Naive thymus-derived CD8-positive, alpha-beta T cell (primary cell): ENCODE results near the gene OR6M1. TPM values are rescaled to one million over a fixed set of nuclear protein-coding genes. Genes with fewer than 3 reads are reported as not detected.

Experiments used
- ATAC-seq, 2 donors: fragments of 150-1000 bp; cut with Tn5 transposase in 1 of 2; sonication (Bioruptor Pico), chemical (Tn5 transposase) in 1 of 2; 1 replicate in 1 of 2; 2 replicates in 1 of 2; pipeline ENCODE4 v1.10.0; 2021; ENCODE audit warnings: mild to moderate bottlenecking in 2 of 2, moderate library complexity in 2 of 2
- POLR2A ChIA-PET: fragments of 350-600 bp; sonication (Branson Sonifier 250); formaldehyde crosslinking; loops from one replicate; lab custom pipeline; 2021; ENCODE audit warnings: antibody characterized with exemption; lab: Charles Lee
- DNase-seq, 10 donors: peaks; one replicate each; pipeline versions ENCODE4 v3.0.0 to v3.0.0-alpha.2; 2020 to 2022
- H3K27ac Mint-ChIP-seq, 10 donors: one replicate each; pipeline ENCODE4 v1.8.0; 2020 to 2022; ENCODE audit warnings: mild to moderate bottlenecking in 10 of 10, mixed read lengths in 10 of 10, moderate library complexity in 4 of 10, inconsistent platforms in 1 of 10
- H3K27me3 Mint-ChIP-seq, 5 donors: one replicate each; pipeline ENCODE4 v1.8.0; 2021 to 2022; ENCODE audit warnings: mixed read lengths in 5 of 5
- H3K36me3 Mint-ChIP-seq, 3 donors: one replicate each; pipeline ENCODE4 v1.8.0; 2020 to 2022; ENCODE audit warnings: mixed read lengths in 3 of 3, mild to moderate bottlenecking in 2 of 3, inconsistent platforms in 1 of 3
- H3K4me1 Mint-ChIP-seq, 4 donors: one replicate each; pipeline ENCODE4 v1.8.0; 2021 to 2022; ENCODE audit warnings: mixed read lengths in 4 of 4
- H3K4me3 Mint-ChIP-seq, 10 donors: one replicate each; pipeline ENCODE4 v1.8.0; 2020 to 2022; ENCODE audit warnings: mild to moderate bottlenecking in 10 of 10, mixed read lengths in 10 of 10, moderate library complexity in 6 of 10, inconsistent platforms in 1 of 10
- H3K9me3 Mint-ChIP-seq, 9 donors: one replicate each; pipeline ENCODE4 v1.8.0; 2020 to 2022; ENCODE audit warnings: mixed read lengths in 9 of 9, mild to moderate bottlenecking in 3 of 9, inconsistent platforms in 1 of 9, moderate library complexity in 1 of 9
- polyA plus RNA-seq, 3 donors: library from polyadenylated mRNA; unstranded; fragments of 300-500 nt; fragmentation: Illumina TruSeq; gene quantifications; one replicate each; pipeline ENCODE4 v1.2.3, GENCODE V29; 2021
- total RNA-seq, 8 experiments: library from RNA in 2 of 8; stranded (reverse) in 2 of 8; gene quantifications; one replicate each; pipeline ENCODE4 v1.2.3 and lab custom pipeline; 2021 to 2026

The OR6M1 gene
- total and polyA plus RNA-seq, 5 experiments from 2014 or later = not detected

DNA sequence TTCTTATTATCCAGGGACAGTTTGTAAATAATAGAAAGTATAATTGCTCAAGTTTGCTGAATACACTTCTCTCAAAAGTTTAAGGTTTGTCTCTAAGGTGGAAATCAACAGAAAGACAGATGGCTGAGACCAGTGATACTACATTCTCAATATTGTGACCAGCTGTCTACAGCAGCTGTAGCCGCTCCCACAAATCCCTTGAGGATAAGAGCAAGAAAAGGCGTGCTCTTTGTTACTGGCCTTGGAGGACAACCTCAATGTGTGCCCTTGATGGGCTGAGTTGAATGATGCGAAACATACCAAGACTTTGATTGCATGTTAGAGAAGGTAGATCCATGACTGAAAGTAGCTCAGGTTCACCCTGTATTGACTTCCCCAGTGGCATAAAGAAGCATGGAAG lies 6.1 kb downstream of the OR6M1 start:
- Mint-ChIP-seq H3K4me1 (no peaks in the 10 kb centered on the region), H3K4me3 (no peak overlapping the region), H3K36me3 (no peaks in the 10 kb centered on the region), H3K27ac (no peak overlapping the region), H3K27me3 (peaks cover 0 to 17% (median 0%) of the 10 kb centered on the region in 5 donors), H3K9me3 (no peaks in the 10 kb centered on the region)
- ATAC-seq = no peak
- no peak for DNase-seq
- POLR2A ChIA-PET = no interaction called here

DNA sequence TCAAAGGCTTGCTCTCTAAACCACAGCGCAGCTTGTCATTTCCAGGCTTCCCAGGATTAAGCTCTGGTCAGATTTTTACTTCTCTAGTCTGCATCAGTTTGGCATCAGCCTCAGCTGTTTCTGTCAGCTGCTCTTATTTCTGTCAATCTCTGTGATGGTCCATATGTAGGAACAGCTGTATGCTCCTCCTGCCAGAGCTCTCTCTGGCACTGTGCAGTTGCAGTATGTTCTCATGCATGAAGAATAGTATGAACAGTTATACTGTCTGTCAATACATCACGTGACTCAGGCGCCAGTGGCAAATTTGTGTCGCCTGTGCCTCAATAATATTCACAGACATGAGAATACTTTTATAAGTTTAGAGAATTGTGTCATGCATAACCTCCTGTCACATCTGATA lies 6.7 kb downstream of the OR6M1 start:
- POLR2A ChIA-PET = no interaction called here
- Mint-ChIP-seq H3K9me3 (no peaks in the 10 kb centered on the region), H3K4me3 (no peak overlapping the region), H3K4me1 (no peaks in the 10 kb centered on the region), H3K36me3 (no peaks in the 10 kb centered on the region), H3K27ac (no peak overlapping the region), H3K27me3 (peaks cover 0 to 12% (median 0%) of the 10 kb centered on the region in 5 donors)
- no peak for DNase-seq
- no peak for ATAC-seq

DNA sequence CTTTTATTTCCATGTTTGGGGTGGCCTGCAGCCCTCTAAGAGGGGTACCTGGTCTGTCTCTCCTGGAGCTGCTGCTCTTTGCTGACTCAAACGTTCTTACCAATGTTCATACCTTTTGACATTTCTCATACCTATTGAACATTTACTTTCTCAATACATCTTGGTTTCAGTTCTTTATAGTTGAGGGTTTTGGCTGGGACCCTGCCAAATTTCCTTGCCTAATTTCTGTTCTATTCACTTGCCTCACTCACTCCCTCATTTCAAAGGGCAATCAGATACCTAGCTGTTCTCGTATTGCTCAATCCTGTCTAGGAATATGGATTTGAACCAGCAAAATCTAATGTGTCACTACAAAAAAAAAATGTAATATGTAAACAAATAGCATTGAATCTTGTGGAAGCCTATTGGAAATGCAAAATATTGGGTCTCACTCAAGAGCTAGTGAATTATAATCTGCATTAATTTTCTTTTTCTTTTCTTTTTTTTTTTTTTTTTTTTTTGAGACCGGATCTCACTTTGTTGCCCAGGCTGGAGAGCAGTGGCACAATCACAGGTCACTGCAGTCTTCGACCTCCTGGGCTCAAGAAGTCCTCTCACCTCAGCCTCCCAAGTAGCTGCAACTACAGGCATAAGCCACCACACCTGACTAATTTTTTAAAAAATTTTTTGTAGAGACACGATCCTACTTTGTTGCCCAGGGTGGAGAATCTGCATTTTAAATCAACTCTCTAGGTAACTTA lies 7.5 kb downstream of the OR6M1 start:
- POLR2A ChIA-PET = no interaction called here
- no peak overlapping the region for H3K4me3 Mint-ChIP-seq
- H3K36me3 Mint-ChIP-seq = no peaks in the 10 kb centered on the region
- DNase-seq (no peak), ATAC-seq (no peak)
- no peak overlapping the region for H3K27ac Mint-ChIP-seq
- no peaks in the 10 kb centered on the region for H3K9me3 Mint-ChIP-seq
- H3K4me1 Mint-ChIP-seq = no peaks in the 10 kb centered on the region
- H3K27me3 Mint-ChIP-seq = peaks cover 0 to 7% (median 0%) of the 10 kb centered on the region in 5 donors

DNA sequence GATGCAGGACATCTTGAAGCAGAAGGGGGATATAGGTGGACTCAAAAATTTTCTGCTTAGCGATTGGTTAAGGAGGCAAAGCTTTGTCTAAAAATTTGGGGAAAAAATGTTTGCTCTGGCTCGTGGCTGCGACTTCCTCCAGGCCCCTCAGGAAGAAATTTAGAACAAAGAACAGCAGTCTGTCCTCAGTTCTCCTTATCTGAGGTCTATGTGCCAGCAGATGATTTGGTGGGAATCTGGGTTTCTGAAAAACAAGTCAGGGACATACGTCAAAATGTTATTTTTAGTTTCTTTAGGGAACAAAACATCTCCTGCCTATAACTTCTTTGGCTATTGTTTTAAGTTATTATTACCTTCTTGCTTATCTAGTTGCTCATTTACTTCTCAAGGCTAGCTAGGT lies 8.1 kb downstream of the OR6M1 start:
- Mint-ChIP-seq H3K27me3 (peaks cover 0 to 11% (median 0%) of the 10 kb centered on the region in 5 donors), H3K27ac (no peak overlapping the region), H3K36me3 (no peaks in the 10 kb centered on the region), H3K4me3 (no peak overlapping the region), H3K9me3 (no peaks in the 10 kb centered on the region), H3K4me1 (no peaks in the 10 kb centered on the region)
- DNase-seq (no peak), ATAC-seq (no peak)
- POLR2A ChIA-PET = no interaction called here

DNA sequence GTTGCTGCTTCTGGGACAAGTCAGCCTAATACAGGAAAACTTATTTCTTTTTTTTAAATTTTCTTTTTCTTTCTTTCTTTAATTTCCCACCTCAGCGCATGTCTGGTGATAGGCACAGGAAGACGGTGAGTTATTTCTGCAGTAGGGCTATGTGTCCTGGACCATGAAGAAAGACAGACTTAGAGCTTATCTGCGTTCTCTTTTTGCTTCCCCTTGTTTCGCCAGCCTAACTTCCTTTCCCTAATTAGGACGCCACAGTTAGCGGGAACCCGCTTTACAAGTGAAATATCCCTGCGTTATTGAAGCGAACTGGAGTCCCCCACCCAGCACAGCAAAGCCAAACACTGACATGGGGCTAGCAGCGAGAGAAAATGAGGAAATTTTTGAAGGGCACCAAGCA lies 8.6 kb downstream of the OR6M1 start:
- H3K27ac Mint-ChIP-seq = peak overlapping the region in 1 of 10 donors; percentile 4
- peaks cover 0 to 16% (median 0%) of the 10 kb centered on the region in 5 donors for H3K27me3 Mint-ChIP-seq
- no peaks in the 10 kb centered on the region for H3K4me1 Mint-ChIP-seq
- no peak for ATAC-seq
- no peaks in the 10 kb centered on the region for H3K9me3 Mint-ChIP-seq
- POLR2A ChIA-PET = no interaction called here
- H3K36me3 Mint-ChIP-seq = no peaks in the 10 kb centered on the region
- no peak for DNase-seq
- H3K4me3 Mint-ChIP-seq = no peak overlapping the region

DNA sequence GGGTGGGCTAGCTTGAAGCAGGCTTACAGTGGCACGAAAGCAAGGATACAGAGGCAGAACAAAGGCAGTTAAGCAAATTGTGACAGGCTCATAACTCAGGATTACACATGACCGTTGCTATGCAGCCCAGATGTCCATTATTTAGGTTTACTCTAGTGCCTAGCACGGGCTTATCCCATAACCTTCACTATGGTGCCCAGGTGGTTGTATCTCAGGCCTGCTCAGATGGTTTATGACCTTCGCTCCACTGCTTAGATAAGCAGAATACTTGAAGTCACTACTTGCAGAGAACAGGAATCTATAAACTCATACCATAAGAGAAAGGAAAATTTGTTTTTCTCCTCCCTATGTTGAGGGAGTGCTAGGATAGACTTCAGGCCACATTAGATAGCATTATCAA lies 9.0 kb downstream of the OR6M1 start:
- Mint-ChIP-seq H3K4me3 (no peak overlapping the region), H3K4me1 (no peaks in the 10 kb centered on the region), H3K27me3 (peaks cover 0 to 16% (median 0%) of the 10 kb centered on the region in 5 donors), H3K27ac (no peak overlapping the region), H3K9me3 (no peaks in the 10 kb centered on the region), H3K36me3 (no peaks in the 10 kb centered on the region)
- POLR2A ChIA-PET = no interaction called here
- ATAC-seq (no peak), DNase-seq (no peak)

DNA sequence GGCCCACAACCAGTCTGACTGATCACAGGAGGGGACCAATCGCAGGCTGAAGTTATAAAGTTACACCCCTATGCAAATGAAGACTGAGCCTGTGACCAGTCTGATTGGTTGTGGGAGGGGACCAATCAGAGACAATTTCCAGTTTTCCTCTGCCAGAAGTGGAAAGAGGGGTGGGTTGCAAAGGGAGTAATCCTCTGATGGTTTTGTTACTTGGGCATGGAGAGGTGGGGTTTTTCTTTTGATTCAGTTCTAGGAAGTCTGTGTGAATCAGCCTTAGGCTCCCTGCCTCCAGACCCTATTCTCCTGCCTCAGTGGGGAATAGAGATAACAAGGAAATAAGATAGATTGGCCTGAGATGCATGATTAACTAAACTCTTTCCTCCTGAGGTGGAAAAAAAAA lies 9.9 kb downstream of the OR6M1 start:
- H3K4me3 Mint-ChIP-seq = no peak overlapping the region
- DNase-seq = no peak
- no peaks in the 10 kb centered on the region for H3K9me3 Mint-ChIP-seq
- H3K36me3 Mint-ChIP-seq = no peaks in the 10 kb centered on the region
- ATAC-seq = no peak
- H3K4me1 Mint-ChIP-seq = no peaks in the 10 kb centered on the region
- H3K27me3 Mint-ChIP-seq = peaks cover 0 to 10% (median 0%) of the 10 kb centered on the region in 5 donors
- POLR2A ChIA-PET = no interaction called here
- H3K27ac Mint-ChIP-seq = no peak overlapping the region

DNA sequence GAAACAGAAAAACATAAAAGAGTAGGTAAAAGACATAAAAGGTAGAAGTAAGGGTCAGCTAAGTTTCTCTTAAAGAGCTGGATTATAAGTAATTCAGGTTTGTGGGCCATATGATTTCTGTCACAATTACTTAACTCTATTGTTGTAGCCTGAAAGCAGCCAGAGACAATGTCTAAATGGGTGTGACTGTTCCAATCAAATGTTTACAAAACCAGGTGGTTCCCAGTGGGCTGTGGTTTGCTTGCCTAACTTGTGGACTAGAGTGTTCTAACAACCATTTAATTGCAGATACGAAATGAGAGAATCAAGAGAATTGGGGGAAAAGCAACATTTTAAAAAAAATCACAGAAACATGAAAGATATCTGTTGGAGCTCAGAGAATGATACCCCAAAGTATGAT lies 22.6 kb downstream of the OR6M1 start:
- peaks cover 0 to 9% (median 2%) of the 10 kb centered on the region in 9 donors for H3K9me3 Mint-ChIP-seq
- H3K36me3 Mint-ChIP-seq = peaks cover 0 to 4% (median 0%) of the 10 kb centered on the region in 3 donors
- H3K27me3 Mint-ChIP-seq = peaks cover 9 to 32% (median 17%) of the 10 kb centered on the region in 5 donors
- no peaks in the 10 kb centered on the region for H3K4me1 Mint-ChIP-seq
- no peak overlapping the region for H3K27ac Mint-ChIP-seq
- DNase-seq (no peak), ATAC-seq (no peak)
- POLR2A ChIA-PET = no interaction called here
- H3K4me3 Mint-ChIP-seq = no peak overlapping the region

DNA sequence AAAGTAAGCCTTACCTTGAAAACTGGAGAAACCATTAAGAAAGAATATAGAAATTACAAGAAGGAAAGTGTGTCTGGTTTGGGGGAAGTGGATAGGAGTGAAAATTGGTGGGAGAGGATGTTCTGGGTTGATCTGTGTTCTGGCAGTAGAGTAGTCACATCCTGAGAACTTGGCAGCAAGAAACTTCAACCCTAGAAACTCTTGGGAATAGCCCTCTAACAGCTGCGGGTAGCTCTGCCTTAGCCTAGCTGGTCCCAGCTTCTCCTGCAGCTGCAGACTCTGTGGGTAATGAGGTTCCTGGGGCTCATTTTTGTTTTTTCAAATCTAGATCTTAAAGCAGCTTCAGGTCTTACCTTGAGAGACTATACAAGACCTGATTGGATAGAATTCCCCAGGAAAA lies 27.6 kb downstream of the OR6M1 start:
- POLR2A ChIA-PET = no interaction called here
- DNase-seq (no peak), ATAC-seq (no peak)
- no peaks in the 10 kb centered on the region for H3K4me1 Mint-ChIP-seq
- peaks cover 0 to 4% (median 0%) of the 10 kb centered on the region in 3 donors for H3K36me3 Mint-ChIP-seq
- peaks cover 6 to 18% (median 12%) of the 10 kb centered on the region in 5 donors for H3K27me3 Mint-ChIP-seq
- H3K9me3 Mint-ChIP-seq = no peaks in the 10 kb centered on the region
- no peak overlapping the region for H3K4me3 Mint-ChIP-seq
- H3K27ac Mint-ChIP-seq = no peak overlapping the region

DNA sequence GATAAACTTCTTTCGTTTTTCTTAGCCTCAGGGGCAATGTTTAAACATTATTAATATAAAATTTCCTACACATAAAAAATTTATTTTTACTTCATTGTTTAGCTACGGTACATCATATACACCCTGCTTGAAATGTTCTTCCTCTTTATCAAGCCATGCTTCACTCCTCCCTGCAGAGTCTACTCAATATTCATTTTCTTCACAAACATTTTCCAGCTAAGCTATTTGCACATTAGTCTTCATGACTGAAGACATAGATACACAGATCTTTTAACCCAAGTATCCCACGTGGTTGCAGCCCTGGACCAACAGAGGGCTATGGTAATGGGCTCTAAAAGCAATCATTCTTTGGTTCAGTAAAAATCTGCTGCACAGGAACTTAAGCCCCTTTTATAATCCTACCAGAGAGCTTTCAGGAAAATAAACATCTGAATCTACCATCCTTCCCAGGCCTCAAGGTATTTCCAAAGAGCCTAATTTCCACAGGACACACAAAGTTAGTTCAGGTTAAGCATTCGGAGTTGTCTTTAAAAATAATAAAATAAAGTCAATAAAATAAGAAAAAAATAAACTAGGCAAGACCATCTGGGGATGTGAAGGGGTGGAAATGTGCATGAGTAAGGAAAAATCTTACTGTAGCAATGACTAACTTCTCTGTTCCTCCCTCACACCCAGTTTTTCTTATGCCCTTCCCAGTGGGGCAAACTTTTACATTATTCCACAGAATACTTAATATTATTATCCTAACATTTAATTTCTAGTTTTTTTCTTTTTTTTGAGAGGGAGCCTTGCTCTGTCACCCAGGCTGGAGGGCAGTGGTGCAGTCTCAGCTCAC lies 30.2 kb downstream of the OR6M1 start:
- no peaks in the 10 kb centered on the region for H3K4me1 Mint-ChIP-seq
- no peaks in the 10 kb centered on the region for H3K36me3 Mint-ChIP-seq
- no peaks in the 10 kb centered on the region for H3K9me3 Mint-ChIP-seq
- no peak for ATAC-seq
- no peak overlapping the region for H3K27ac Mint-ChIP-seq
- H3K4me3 Mint-ChIP-seq = no peak overlapping the region
- DNase-seq = no peak
- POLR2A ChIA-PET = no interaction called here
- peaks cover 3 to 18% (median 6%) of the 10 kb centered on the region in 5 donors for H3K27me3 Mint-ChIP-seq

DNA sequence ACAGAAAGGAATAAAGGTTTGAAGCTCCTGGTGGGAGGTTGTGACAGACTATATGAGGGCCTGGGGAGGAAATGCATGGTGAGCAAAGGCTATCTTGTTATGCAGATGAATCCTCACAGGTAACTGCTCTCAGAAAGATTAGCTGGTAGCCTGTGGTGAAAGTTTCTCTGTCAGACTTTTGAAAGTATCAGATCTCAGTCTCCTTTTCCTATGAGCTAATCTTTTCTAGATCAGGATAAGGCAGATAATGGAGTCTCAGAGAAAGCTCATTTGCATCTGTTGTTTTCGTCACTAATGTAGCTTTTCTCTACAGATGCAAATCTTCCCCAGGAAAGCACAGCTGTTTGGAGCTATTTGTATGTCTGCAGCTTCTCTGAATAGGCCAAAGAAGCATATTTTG lies 30.9 kb downstream of the OR6M1 start:
- ATAC-seq (no peak), DNase-seq (no peak)
- peaks cover 2 to 18% (median 7%) of the 10 kb centered on the region in 5 donors for H3K27me3 Mint-ChIP-seq
- H3K9me3 Mint-ChIP-seq = no peaks in the 10 kb centered on the region
- POLR2A ChIA-PET = no interaction called here
- no peaks in the 10 kb centered on the region for H3K36me3 Mint-ChIP-seq
- no peak overlapping the region for H3K4me3 Mint-ChIP-seq
- no peaks in the 10 kb centered on the region for H3K4me1 Mint-ChIP-seq
- no peak overlapping the region for H3K27ac Mint-ChIP-seq

DNA sequence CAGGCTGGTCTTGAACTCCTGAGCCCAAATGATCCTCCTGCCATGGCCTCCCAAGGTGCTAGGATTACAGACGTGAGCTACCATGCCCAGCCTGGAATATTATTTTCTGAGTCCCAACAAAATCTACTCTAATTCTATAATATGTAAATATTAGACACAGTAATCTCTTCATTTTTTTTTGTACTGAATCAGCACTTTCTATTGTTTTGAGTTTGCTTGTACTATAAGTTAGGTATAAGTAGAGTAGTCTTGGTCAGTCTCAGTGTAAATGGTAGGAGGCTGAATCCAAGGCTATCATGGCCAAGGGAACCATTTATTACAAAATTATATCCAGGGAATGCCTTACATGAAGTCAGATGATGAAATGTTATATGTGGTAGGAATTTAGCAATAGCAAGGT lies 32.2 kb downstream of the OR6M1 start:
- POLR2A ChIA-PET = no interaction called here
- ATAC-seq = no peak

DNA sequence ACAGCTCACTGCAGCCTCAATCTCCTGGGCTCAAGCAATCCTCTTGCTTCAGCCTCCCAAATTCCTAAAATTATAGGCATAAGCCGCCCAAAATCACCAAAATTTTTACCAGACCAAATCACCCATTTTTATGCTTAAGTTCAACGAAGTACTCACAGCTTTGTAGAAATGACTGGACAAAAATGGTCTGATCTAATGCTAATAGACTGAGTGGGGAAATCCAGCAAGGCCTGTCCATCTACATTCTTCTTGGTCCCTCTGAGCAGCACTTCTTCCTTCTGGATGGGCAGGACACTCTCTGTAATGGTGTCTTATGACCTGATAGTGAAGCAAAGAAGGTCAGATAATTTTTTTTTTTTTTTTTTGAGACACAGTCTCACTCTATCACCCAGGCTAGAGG lies 33.1 kb downstream of the OR6M1 start:
- POLR2A ChIA-PET = no interaction called here
- Mint-ChIP-seq H3K27me3 (peaks cover 4 to 11% (median 6%) of the 10 kb centered on the region in 5 donors), H3K4me3 (no peak overlapping the region), H3K27ac (no peak overlapping the region), H3K4me1 (no peaks in the 10 kb centered on the region), H3K9me3 (no peaks in the 10 kb centered on the region), H3K36me3 (no peaks in the 10 kb centered on the region)
- no peak for ATAC-seq
- DNase-seq = no peak

More for the DNA sequence above, 32.2 kb downstream of the OR6M1 start:
- Mint-ChIP-seq H3K27me3 (peaks cover 0 to 11% (median 6%) of the 10 kb centered on the region in 5 donors), H3K9me3 (no peaks in the 10 kb centered on the region), H3K4me3 (no peak overlapping the region), H3K4me1 (no peaks in the 10 kb centered on the region), H3K36me3 (no peaks in the 10 kb centered on the region), H3K27ac (no peak overlapping the region)
- DNase-seq = no peak
